Measurements from ENCODE around the gene GALNT18. TPM values are rescaled to one million over a fixed set of nuclear protein-coding genes. Genes with fewer than 3 reads are reported as not detected.

The GALNT18 gene
- total and polyA plus RNA-seq, 4 donors, result 2.1 to 11.0 (median 3.8) TPM

- Histone ChIP-seq H3K9me3 (ENCODE audit: control insufficient read depth in 4 of 4, low read length in 3 of 4) (no peaks in the 10 kb centered on the region), H3K4me1 (ENCODE audit: control insufficient read depth in 4 of 4, insufficient read depth in 4 of 4, low read length in 3 of 4) (peaks cover 0 to 7% (median 0%) of the 10 kb centered on the region in 4 donors), H3K9ac (ENCODE audit: low read depth in 1 of 2, low read length in 2 of 2) (no peak overlapping the region), H3K4me3 (ENCODE audit: low read depth in 1 of 3, low read length in 3 of 3) (no peak overlapping the region), H3K27ac (ENCODE audit: low read depth in 1 of 2, low read length in 2 of 2) (no peak overlapping the region), H3K36me3 (ENCODE audit: control insufficient read depth in 4 of 4, insufficient read depth in 3 of 4, low read depth in 1 of 4, low read length in 3 of 4) (no peaks in the 10 kb centered on the region), H3K27me3 (ENCODE audit: control insufficient read depth in 4 of 4, insufficient read depth in 4 of 4, low read length in 3 of 4) (no peaks in the 10 kb centered on the region)
- WGBS, result 94% methylated on average over 1 of the region's 1 CpG
- TF ChIP-seq NR2F2 (IDR thresholded peaks at IDR 0.05), result no peak
- DNase-seq (ENCODE audit: low spot score), result no peak
Observed at GRCh38 chr11:11640152-11640551, 18.3 kb upstream of the GALNT18 start.

- no peaks in the 10 kb centered on the region for H3K9me3 ChIP-seq (ENCODE audit: control insufficient read depth in 4 of 4, low read length in 3 of 4)
- TF ChIP-seq ATF3 (IDR thresholded peaks at IDR 0.05) (no peak), HNF4A (conservative IDR thresholded peaks at IDR 0.05) (no peak), JUND (IDR thresholded peaks at IDR 0.05) (no peak), RAD21 (IDR thresholded peaks at IDR 0.05) (no peak), NR2F2 (IDR thresholded peaks at IDR 0.05) (no peak), GABPA (IDR thresholded peaks at IDR 0.05 in 1 of 2, conservative IDR thresholded peaks at IDR 0.05 in 1 of 2) (no peak), RXRA (IDR thresholded peaks at IDR 0.05) (no peak), TAF1 (conservative IDR thresholded peaks at IDR 0.05) (no peak), YY1 (IDR thresholded peaks at IDR 0.05) (no peak), FOXA2 (IDR thresholded peaks at IDR 0.05) (no peak), SP1 (IDR thresholded peaks at IDR 0.05) (no peak)
- TF ChIP-seq, protein P1, sequence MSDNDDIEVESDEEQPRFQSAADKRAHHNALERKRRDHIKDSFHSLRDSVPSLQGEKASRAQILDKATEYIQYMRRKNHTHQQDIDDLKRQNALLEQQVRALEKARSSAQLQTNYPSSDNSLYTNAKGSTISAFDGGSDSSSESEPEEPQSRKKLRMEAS (IDR thresholded peaks at IDR 0.05), result no peak
- TF ChIP-seq, protein P2, sequence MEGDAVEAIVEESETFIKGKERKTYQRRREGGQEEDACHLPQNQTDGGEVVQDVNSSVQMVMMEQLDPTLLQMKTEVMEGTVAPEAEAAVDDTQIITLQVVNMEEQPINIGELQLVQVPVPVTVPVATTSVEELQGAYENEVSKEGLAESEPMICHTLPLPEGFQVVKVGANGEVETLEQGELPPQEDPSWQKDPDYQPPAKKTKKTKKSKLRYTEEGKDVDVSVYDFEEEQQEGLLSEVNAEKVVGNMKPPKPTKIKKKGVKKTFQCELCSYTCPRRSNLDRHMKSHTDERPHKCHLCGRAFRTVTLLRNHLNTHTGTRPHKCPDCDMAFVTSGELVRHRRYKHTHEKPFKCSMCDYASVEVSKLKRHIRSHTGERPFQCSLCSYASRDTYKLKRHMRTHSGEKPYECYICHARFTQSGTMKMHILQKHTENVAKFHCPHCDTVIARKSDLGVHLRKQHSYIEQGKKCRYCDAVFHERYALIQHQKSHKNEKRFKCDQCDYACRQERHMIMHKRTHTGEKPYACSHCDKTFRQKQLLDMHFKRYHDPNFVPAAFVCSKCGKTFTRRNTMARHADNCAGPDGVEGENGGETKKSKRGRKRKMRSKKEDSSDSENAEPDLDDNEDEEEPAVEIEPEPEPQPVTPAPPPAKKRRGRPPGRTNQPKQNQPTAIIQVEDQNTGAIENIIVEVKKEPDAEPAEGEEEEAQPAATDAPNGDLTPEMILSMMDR (IDR thresholded peaks at IDR 0.05; ENCODE audit: low read depth, low read length, missing input control), result no peak
- TF ChIP-seq, protein P3, sequence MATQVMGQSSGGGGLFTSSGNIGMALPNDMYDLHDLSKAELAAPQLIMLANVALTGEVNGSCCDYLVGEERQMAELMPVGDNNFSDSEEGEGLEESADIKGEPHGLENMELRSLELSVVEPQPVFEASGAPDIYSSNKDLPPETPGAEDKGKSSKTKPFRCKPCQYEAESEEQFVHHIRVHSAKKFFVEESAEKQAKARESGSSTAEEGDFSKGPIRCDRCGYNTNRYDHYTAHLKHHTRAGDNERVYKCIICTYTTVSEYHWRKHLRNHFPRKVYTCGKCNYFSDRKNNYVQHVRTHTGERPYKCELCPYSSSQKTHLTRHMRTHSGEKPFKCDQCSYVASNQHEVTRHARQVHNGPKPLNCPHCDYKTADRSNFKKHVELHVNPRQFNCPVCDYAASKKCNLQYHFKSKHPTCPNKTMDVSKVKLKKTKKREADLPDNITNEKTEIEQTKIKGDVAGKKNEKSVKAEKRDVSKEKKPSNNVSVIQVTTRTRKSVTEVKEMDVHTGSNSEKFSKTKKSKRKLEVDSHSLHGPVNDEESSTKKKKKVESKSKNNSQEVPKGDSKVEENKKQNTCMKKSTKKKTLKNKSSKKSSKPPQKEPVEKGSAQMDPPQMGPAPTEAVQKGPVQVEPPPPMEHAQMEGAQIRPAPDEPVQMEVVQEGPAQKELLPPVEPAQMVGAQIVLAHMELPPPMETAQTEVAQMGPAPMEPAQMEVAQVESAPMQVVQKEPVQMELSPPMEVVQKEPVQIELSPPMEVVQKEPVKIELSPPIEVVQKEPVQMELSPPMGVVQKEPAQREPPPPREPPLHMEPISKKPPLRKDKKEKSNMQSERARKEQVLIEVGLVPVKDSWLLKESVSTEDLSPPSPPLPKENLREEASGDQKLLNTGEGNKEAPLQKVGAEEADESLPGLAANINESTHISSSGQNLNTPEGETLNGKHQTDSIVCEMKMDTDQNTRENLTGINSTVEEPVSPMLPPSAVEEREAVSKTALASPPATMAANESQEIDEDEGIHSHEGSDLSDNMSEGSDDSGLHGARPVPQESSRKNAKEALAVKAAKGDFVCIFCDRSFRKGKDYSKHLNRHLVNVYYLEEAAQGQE (IDR thresholded peaks at IDR 0.05), result no peak
- H3K27me3 ChIP-seq (ENCODE audit: control insufficient read depth in 4 of 4, insufficient read depth in 4 of 4, low read length in 3 of 4), result no peaks in the 10 kb centered on the region
- H3K27ac ChIP-seq (ENCODE audit: low read depth in 1 of 2, low read length in 2 of 2), result no peak overlapping the region
- H3K4me3 ChIP-seq (ENCODE audit: low read depth in 1 of 3, low read length in 3 of 3), result no peak overlapping the region
- H3K4me1 ChIP-seq (ENCODE audit: control insufficient read depth in 4 of 4, insufficient read depth in 4 of 4, low read length in 3 of 4), result peaks cover 0 to 7% (median 0%) of the 10 kb centered on the region in 4 donors
- 56% methylated on average over 3 of the region's 3 CpGs for WGBS
- H3K36me3 ChIP-seq (ENCODE audit: control insufficient read depth in 4 of 4, insufficient read depth in 3 of 4, low read depth in 1 of 4, low read length in 3 of 4), result no peaks in the 10 kb centered on the region
- no peak for DNase-seq (ENCODE audit: low spot score)
- no peak overlapping the region for H3K9ac ChIP-seq (ENCODE audit: low read depth in 1 of 2, low read length in 2 of 2)
Observed at GRCh38 chr11:11636671-11637070, 14.9 kb upstream of the GALNT18 start.

Measured in liver (tissue), 9 donors.